GM19239 (cell line): Measurements from ENCODE around the gene TMEM38B.
A peak's percentile ranks its signal among the peaks of the same experiment; 100 is the strongest.

Experiments used
- DNase-seq: peaks from one replicate; pipeline ENCODE4 v3.0.0; 2011; ENCODE audit warnings: low spot score; ENCODE audit not compliant: insufficient read length
- FAIRE-seq: peaks from 2 replicates; lab custom pipeline; 2011; peaks lifted over from hg19 to GRCh38; lab: Jason Lieb, UNC

Gene TMEM38B

GRCh38 chr9:105694190-105694847 is at the start of gene TMEM38B:
Gene TMEM38B (plus strand): TSS chr9:105694541. CDS start chr9:105694661, 120 bp downstream.
- DNase-seq (peak; percentile 81), FAIRE-seq (peak; percentile 83)

GRCh38 chr9:105646879-105647594 is 47.3 kb upstream of the TMEM38B start:
- FAIRE-seq, result no peak
- DNase-seq, result no peak

DNA sequence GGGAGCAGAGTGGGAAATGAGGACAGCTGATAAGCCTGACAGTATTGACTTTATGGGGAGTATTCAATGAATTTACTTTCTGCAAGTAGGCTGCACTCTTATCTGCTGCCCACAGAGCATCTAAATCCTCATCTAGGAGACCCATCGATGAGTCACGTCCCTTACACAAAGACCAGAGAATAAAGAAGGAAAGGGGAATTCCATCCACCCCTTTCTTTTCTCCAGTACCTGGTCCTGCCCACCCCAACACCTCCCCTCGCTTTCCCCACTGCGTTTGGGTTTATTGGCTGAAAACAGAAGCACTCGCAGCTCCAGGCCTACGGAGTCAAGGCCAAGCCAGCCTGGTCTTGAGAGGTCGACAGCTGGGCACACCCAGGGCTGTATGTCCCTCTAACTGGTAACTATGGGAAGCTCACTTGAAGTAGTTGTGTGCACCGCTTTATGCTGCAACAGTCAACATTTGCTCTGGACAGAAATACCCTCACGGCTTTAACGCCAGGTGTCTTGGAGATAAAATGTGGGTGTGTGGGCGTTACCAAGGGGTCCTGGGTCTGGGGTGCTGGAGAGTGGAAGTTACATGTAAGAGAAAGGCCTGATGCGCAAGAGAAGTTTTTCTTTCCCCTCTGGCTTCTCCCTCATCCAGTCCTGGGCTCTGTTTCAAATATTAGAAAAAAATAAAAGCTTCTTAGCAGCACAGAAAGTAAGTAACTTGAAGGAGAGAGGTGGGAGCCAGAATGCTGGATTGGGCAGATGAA is 46.6 kb upstream of the TMEM38B start:
- FAIRE-seq, result no peak

DNA sequence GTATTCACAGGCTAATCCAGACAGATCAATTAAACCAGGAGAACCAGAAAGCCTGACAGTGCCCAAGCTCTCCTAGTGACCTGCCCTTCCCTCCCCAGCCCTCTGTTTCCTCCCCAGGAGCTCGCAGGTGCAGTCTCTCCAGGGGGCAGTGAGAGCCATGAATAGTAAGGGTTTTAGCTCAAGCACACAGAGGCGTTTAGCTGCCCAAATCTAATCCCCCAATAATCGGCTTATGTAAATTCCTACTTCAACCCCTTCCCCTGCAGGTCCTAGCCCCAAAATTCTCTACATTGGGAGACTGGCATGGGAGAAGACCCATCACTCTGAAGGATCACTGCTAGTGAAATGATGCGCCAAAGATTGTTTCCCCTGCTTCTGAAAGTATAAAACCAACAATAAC is 42.5 kb upstream of the TMEM38B start:
- DNase-seq (no peak), FAIRE-seq (no peak)

More for the DNA sequence above, 46.6 kb upstream of the TMEM38B start:
- no peak for DNase-seq

DNA sequence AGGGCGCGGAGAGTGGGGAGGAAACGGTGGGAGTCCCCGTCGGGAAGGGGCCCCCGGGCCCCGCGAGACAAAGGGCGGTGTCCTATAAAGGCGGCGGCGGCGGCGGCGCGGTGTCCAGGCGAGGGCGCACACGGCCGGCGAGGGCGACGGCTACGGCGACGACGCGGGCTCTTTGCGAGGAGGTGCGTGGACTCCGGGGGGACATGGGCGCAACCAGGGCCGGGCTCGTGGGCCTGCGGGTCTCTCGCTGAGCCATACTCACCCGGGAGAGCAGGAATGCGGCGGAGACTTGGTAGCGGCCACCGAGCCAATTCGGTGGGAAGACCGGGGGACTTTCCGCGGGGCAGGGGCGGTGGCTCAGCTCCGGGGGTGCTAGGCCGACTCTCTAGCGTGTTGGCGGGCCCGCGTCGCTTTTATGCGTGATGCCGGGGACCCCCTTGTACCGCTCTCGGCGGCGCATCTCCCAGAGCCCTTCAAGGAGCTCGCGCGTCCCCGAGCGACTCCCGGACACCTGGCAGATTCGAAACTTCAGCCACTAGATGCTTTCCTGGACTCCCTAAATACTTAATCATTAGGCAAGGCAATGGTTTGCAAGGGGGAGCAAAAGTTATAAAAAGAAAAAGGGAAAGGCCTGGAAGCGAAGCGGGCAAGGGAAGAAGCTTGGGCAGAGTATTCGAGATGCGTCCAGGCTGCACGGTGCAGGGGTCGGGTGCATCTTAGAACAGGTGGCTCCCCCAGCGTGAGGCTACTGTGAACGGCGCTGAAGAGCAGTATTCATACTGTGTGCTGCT is 38.0 kb upstream of the TMEM38B start:
- DNase-seq (peak; percentile 21), FAIRE-seq (no peak)

DNA sequence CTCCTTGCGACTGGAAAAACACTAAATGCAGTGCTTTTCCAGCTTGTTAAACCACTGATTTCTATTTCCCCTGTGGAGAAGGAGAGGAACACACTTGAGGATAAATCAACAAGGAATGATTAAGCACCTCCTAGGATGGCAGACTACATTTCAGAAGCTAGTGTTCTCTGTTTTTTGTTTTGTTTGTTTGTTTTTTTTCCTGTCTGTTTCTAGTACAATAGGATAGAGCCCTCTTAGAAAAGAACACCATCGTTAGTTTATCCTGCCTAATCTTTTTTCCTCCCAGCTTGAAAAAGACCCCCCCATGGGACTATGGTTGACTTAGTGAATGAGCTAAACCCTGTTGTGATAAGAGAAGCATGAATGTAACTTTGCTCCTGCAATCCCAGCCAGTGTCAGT is 36.0 kb upstream of the TMEM38B start:
- no peak for FAIRE-seq
- DNase-seq, result no peak

- DNase-seq (no peak), FAIRE-seq (no peak)
Observed at GRCh38 chr9:105661011-105661410, 33.3 kb upstream of the TMEM38B start.

DNA sequence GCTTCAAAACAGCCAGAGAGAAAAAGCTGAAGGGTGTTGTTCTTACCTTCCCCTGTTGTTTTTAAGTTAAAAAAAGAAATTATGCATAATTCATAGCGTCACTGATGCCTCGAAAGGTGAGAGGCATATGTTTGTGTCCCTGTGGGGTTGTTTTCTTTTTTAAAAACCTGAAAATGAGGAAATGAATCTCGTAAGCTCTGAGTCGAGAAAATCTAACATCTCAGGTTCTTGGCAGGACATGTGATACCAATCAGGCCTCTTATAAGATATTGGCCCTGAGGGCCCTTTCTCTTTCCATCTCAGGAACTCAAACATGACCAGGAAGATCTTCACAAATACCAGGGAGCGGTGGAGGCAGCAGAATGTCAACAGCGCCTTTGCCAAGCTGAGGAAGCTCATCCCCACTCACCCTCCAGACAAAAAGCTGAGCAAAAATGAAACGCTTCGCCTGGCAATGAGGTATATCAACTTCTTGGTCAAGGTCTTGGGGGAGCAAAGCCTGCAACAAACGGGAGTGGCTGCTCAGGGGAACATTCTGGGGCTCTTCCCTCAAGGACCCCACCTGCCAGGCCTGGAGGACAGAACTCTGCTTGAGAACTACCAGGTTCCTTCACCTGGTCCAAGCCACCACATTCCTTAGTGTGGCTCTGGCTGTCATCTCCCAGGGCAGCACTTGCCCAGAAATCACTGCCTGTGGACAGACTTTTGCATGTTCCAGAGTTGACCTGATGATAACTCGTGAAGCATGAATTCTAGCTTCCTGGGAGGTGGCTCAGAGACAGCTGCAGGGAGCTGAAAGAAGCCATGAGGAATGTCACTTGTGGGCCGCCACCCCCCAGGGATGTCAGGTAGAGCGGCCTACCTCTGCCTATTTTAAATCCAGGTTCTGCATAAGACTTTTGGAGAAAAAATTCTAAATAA is 31.9 kb upstream of the TMEM38B start, which contains the start of gene TAL2:
TAL2 (plus strand) TSS at position 274 of the 921 bp plus-strand sequence; CDS start at position 314, 40 bp downstream.
- FAIRE-seq (no peak), DNase-seq (peak; percentile 16)

GRCh38 chr9:105663914-105664313 is 30.4 kb upstream of the TMEM38B start:
- no peak for DNase-seq

DNA sequence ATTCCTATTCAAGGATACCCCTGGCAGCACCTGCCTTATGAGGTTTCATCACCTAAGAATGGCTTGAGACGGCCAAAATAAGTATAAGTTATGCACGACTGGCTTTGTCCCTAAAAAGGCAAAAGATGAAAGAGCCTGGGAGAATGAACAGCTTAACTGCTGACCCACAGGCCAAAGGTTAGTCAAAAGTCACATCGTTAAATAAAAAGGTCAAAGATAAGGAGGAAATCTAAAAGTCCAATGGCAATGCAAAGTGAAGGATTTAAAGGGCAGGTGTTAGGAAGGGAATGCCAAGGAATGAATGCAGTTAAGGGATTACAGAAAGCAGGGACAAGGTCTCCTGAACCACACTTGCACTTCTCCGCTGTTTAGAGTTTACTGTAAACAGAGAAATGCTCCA is 26.5 kb upstream of the TMEM38B start:
- DNase-seq (no peak), FAIRE-seq (no peak)

More at GRCh38 chr9:105663914-105664313, 30.4 kb upstream of the TMEM38B start:
- no peak for FAIRE-seq

DNA sequence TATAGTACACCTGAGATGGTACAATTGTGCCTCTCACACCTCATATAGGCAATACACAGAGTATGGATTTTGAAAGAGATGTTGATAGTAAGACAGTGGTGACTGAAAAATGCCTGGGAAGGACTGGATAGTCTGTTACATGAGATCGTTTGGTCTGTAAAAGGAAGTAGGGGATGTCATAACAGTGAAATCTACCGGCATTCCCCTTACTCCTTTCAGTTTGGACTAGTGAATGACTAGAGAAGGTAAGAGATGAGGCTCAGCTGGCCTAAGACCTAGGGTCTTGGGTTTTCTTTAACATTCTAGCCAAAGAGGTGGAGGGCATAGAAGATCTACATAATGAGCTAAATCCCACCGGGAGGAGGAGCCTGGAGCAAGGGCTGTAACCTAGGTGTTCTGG is 24.0 kb upstream of the TMEM38B start:
- no peak for FAIRE-seq
- DNase-seq, result no peak

DNA sequence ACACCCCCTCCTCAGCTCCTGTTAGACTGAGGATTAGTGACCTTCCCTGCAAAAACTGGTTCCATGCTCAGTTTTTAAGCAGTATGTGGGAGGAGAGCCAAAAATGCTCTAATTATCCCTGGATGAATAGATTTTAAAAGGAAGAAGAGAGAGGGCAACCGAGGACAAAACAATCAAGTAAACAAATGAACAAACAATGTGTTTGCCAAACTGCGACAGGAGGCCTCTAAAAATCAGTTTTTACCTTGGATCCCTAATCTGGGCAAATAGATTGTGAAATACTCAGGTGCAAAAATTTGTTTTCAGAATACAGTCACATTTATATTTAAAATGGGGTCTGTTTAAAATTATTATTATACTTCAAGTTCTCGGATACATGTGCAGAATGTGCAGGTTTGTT is 23.6 kb upstream of the TMEM38B start:
- no peak for DNase-seq
- FAIRE-seq, result no peak

- FAIRE-seq (peak; percentile 21), DNase-seq (no peak)
Observed at GRCh38 chr9:105672711-105673234, 21.6 kb upstream of the TMEM38B start.

- no peak for DNase-seq
- no peak for FAIRE-seq
Observed at GRCh38 chr9:105673850-105674387, 20.4 kb upstream of the TMEM38B start.

DNA sequence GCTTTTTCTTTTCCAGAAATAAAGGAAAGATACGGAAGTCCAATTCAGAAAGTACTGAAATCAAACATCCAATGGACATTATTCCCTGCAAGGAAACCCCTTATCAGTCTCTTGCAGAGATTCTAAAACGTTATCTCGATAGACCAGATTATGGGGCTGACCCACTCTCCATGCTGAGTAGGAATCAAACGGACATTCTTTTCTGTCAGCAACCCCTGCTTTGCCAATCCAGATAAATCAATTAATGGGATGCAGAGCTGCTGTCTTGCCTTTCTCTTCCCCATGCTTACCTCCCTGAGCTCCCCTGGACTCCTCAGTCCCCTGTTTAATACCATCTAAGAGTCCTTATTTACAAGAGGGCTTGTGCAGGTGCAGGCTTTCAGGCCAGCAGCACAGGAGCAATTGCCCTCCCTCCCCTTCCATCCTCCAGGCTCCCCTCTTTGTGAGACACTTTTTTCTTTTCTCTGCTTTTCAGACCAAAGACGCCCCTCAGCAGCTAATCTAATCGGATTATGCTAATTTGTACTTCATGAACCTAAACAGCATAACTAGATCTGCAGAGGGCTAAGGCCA is 17.9 kb upstream of the TMEM38B start:
- no peak for FAIRE-seq
- DNase-seq, result no peak

DNA sequence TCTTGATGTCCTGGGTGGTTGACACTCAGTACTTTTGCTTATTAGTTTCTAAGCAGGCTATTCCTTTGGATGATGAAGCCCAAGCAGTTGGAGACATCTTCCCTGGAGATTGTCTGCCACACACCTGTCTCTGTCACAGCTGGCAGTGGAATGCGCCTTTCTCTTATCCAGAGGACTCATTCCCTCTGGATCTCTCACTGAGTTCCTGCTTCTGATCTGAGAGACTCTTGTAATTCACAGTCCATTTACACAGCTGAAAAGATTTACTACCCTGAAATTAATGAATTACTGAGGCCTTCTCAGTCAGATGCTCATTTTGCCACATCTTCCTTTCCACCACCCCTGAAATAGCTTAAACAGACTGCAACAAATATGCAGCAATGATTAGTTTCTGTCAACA is 16.2 kb upstream of the TMEM38B start:
- no peak for FAIRE-seq

DNA sequence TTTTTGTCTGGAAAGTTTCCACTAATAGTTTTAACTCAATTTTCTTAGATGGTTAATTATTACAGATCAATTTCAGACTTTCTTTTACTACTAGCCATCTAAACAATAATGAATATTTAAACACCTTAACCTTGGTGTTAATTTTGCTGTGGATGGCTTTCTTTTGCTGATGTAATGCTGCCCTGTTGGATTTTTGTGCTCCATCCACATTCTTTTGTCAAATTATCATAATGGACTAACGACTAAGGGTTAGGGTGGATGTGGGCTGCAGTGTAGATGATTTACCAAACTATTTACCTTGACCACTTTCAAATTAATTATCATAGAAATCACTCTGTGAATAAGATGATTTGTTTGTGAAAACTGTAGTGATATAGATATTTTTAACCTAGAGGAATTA is 15.6 kb upstream of the TMEM38B start:
- FAIRE-seq, result no peak
- no peak for DNase-seq

More for the DNA sequence above, 16.2 kb upstream of the TMEM38B start:
- no peak for DNase-seq
